GM18502 (cell line): ENCODE measurements around the gene CLTB.

Experiments
- ATAC-seq: cut with Tn5 transposase; IDR thresholded peaks from one replicate; pipeline ENCODE4 v1.9.1; 2021; ENCODE audit warnings: mild to moderate bottlenecking; ENCODE audit not compliant: unreplicated experiment, poor library complexity

CLTB gene

GRCh38 chr5:176360894-176361436 lies 55.4 kb downstream of the CLTB start:
- peak; percentile 13 for ATAC-seq

GRCh38 chr5:176359658-176360057 lies 56.7 kb downstream of the CLTB start:
- ATAC-seq = no peak

- ATAC-seq = no peak
Measured at GRCh38 chr5:176356179-176356566, 60.2 kb downstream of the CLTB start.

GRCh38 chr5:176355400-176356178 lies 60.8 kb downstream of the CLTB start:
- ATAC-seq = no peak

- ATAC-seq = no peak
Measured at GRCh38 chr5:176353533-176353932, 62.8 kb downstream of the CLTB start.

GRCh38 chr5:176352116-176352878 lies 64.0 kb downstream of the CLTB start:
- ATAC-seq = no peak

- ATAC-seq = no peak
Measured at GRCh38 chr5:176350416-176350815, 65.9 kb downstream of the CLTB start.

GRCh38 chr5:176342766-176343458 lies 73.4 kb downstream of the CLTB start:
- ATAC-seq = no peak
